Osteocyte (in vitro differentiated cells): ENCODE results near the gene FAM221B. TPM values are rescaled to one million over a fixed set of nuclear protein-coding genes. Genes with fewer than 3 reads are reported as not detected.

Source experiments
- DNase-seq: peaks from one replicate; pipeline ENCODE4 v3.0.0; 2021; ENCODE audit warnings: mixed read lengths; ENCODE audit not compliant: unreplicated experiment; ENCODE audit errors: extremely low spot score
- H3K27ac Mint-ChIP-seq: one replicate; pipeline ENCODE4 v1.8.0; 2021; ENCODE audit warnings: mild to moderate bottlenecking, mixed read lengths; ENCODE audit not compliant: unreplicated experiment
- H3K27me3 Mint-ChIP-seq: one replicate; pipeline ENCODE4 v1.8.0; 2021; ENCODE audit warnings: mixed read lengths; ENCODE audit not compliant: unreplicated experiment
- H3K36me3 Mint-ChIP-seq: one replicate; pipeline ENCODE4 v1.8.0; 2021; ENCODE audit warnings: mixed read lengths; ENCODE audit not compliant: unreplicated experiment
- H3K4me1 Mint-ChIP-seq: one replicate; pipeline ENCODE4 v1.8.0; 2021; ENCODE audit warnings: mixed read lengths; ENCODE audit not compliant: unreplicated experiment
- H3K4me3 Mint-ChIP-seq: one replicate; pipeline ENCODE4 v1.8.0; 2021; ENCODE audit warnings: mild to moderate bottlenecking, moderate library complexity, mixed read lengths; ENCODE audit not compliant: unreplicated experiment
- H3K9me3 Mint-ChIP-seq: one replicate; pipeline ENCODE4 v1.8.0; 2021; ENCODE audit warnings: mixed read lengths; ENCODE audit not compliant: unreplicated experiment
- CTCF ChIP-seq: fragments of 200-600 bp; sonication (generic); IDR thresholded peaks from 2 replicates; pipeline ENCODE4 v1.5.0; 2021; ENCODE audit warnings: antibody characterized with exemption, mild to moderate bottlenecking, moderate library complexity
- total RNA-seq: library from RNA; stranded (reverse); gene quantifications from 2 replicates; pipeline ENCODE4 v1.2.1, GENCODE V29; 2021

Gene FAM221B
- total RNA-seq, 1 donor from 2014 or later, result not detected

- H3K4me3 Mint-ChIP-seq, result no peak overlapping the region
- peaks cover 21% of the 10 kb centered on the region for H3K36me3 Mint-ChIP-seq
- no peaks in the 10 kb centered on the region for H3K27me3 Mint-ChIP-seq
- peaks cover 11% of the 10 kb centered on the region for H3K4me1 Mint-ChIP-seq
- no peak for TF ChIP-seq CTCF
- DNase-seq, result no peak
- no peak overlapping the region for H3K27ac Mint-ChIP-seq
- no peaks in the 10 kb centered on the region for H3K9me3 Mint-ChIP-seq
These were observed 19.4 kb upstream of the FAM221B start for GRCh38 chr9:35847792-35848572.

GRCh38 chr9:35845824-35846771 is 17.6 kb upstream of the FAM221B start:
- Mint-ChIP-seq H3K27ac (no peak overlapping the region), H3K9me3 (no peaks in the 10 kb centered on the region), H3K4me1 (peaks cover 11% of the 10 kb centered on the region), H3K4me3 (no peak overlapping the region), H3K27me3 (no peaks in the 10 kb centered on the region), H3K36me3 (peaks cover 18% of the 10 kb centered on the region)
- DNase-seq, result no peak
- no peak for TF ChIP-seq CTCF

DNA sequence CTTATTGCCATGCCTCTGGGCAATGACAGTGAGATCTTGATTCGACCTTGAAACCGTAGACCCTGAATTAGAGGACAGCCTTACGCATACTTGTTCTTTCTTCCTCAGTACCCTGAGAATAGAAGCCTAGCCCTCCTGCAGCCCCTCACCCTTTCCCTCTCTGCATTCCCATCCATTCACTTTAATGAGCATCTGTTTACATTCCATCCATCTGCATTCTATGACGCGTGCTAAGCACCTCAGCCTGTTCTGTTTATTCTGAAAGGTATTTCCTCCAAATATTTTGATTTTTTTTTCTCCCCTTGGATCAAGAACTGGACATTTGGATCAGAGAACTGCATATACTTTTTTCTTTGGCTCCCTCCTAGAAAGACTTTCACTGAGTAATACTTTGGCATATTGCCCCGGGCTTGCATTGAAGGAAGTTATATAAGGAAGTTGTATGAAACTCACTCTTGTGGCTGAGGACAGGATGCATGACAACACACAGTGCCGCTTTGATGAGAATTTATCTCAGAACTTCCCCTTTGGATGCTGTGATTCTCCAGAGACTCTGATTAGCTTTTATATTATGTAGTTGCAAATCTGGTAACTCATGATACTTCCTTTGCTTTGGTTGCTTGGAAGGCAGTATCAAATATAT is 16.2 kb upstream of the FAM221B start:
- TF ChIP-seq CTCF, result no peak
- peaks cover 11% of the 10 kb centered on the region for H3K4me1 Mint-ChIP-seq
- H3K27me3 Mint-ChIP-seq, result no peaks in the 10 kb centered on the region
- H3K36me3 Mint-ChIP-seq, result peaks cover 16% of the 10 kb centered on the region
- DNase-seq, result no peak
- no peaks in the 10 kb centered on the region for H3K9me3 Mint-ChIP-seq
- H3K4me3 Mint-ChIP-seq, result no peak overlapping the region
- peak overlapping the region; percentile 27 for H3K27ac Mint-ChIP-seq

DNA sequence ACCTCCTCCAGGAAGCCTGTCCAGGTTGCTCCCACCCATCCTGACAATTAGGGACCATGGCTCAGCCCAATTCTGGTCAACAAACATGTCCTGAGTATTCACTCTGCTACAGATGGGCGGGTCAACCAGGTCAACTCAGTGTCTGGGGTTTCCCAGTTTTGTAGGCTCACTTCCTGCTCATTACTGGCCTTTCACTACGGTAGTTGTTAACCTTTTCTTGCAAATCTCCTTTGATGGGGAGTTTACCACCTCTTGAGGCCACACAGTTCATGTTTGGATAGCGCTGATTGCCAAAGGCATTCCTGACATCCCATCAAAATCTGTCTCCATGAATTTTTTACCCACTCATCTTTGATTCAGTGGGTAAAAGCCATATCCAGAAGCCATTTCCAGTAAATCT is 14.3 kb upstream of the FAM221B start:
- no peak for TF ChIP-seq CTCF
- Mint-ChIP-seq H3K4me3 (no peak overlapping the region), H3K27me3 (no peaks in the 10 kb centered on the region), H3K4me1 (peaks cover 11% of the 10 kb centered on the region), H3K27ac (no peak overlapping the region), H3K36me3 (peaks cover 8% of the 10 kb centered on the region), H3K9me3 (no peaks in the 10 kb centered on the region)
- no peak for DNase-seq
